GM12864 (cell line): Measurements from ENCODE around the gene NCAM1.

Experiments used
- DNase-seq: peaks from one replicate; pipeline ENCODE4 v3.0.0-alpha.2; 2011; ENCODE audit warnings: low read depth
- H3K4me3 ChIP-seq: 2 replicates; pipeline ENCODE4 v1.5.1; 2011; ENCODE audit warnings: mild to moderate bottlenecking, low read depth, low read length, control low read depth
- TF ChIP-seq, protein P1 (sequence below): IDR thresholded peaks from 2 replicates; pipeline ENCODE4 v1.5.1; 2011; ENCODE audit warnings: low read depth, mild to moderate bottlenecking, moderate library complexity, low read length, control low read depth, inconsistent platforms; ENCODE audit errors: missing control alignments

The NCAM1 gene

DNA sequence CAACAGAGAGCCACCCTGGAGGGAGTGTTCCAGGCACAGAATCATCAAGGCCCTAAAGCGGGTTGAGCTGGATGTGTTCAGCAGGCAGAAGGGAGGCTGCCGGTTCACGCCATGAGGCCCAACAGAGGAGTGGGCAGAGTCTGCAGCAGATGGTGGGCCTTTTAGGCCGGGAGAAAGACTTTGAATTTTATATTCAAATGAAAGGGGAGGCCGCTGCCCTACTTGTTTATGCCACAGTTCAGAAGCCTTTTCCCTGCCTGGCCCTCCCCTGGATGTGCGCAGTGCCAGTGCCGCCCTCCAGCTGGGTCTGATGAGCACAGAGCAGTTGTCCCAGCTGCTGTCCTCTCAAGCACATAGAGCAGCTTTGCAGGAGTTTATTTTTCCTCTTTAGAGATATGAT, 306.3 kb downstream of the NCAM1 start:
- no peak for DNase-seq
- TF ChIP-seq, protein P1, sequence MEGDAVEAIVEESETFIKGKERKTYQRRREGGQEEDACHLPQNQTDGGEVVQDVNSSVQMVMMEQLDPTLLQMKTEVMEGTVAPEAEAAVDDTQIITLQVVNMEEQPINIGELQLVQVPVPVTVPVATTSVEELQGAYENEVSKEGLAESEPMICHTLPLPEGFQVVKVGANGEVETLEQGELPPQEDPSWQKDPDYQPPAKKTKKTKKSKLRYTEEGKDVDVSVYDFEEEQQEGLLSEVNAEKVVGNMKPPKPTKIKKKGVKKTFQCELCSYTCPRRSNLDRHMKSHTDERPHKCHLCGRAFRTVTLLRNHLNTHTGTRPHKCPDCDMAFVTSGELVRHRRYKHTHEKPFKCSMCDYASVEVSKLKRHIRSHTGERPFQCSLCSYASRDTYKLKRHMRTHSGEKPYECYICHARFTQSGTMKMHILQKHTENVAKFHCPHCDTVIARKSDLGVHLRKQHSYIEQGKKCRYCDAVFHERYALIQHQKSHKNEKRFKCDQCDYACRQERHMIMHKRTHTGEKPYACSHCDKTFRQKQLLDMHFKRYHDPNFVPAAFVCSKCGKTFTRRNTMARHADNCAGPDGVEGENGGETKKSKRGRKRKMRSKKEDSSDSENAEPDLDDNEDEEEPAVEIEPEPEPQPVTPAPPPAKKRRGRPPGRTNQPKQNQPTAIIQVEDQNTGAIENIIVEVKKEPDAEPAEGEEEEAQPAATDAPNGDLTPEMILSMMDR, result no peak

DNA sequence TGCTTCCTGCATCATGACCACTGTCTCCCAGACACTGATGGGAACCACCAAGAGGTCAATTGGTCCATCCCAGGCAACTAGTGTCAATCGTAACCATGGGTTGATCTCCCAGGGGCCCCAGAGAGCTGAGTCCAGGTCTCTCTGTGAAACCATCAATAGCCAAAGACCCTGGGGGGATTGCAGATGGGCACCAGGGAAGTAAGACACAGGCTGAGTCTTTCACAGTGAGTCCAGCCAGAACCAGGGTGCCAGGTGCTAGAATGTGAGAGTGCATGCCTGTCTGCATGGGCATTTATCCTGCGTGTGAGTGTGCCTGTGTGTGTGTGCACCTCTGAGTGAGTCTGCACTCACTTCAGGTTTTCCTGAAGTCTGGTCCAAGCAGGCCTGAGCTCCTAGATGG, 307.9 kb downstream of the NCAM1 start:
- no peak overlapping the region for H3K4me3 ChIP-seq
- no peak for DNase-seq
- TF ChIP-seq, protein P1, result no peak

More for the DNA sequence above, 306.3 kb downstream of the NCAM1 start:
- no peak overlapping the region for H3K4me3 ChIP-seq

DNA sequence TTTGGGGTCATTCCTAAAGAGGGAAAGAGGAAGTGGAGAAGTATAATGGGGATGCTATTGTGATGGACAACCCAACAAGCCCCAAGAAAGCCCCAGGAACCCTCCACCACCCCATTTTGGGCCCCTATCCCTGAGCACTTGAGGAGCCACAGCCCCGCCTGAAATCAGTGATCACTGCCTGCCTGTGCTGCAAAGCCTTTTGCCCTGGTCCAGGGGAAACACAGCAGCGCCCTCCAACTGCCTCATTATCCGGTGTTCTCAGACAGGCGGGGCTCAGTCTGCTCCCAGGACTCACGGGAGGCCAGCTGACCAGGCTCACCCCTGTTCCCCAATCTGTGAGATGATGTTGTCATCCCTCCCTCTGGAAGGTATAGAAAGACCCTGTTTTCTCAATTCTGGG, 308.4 kb downstream of the NCAM1 start:
- TF ChIP-seq, protein P1, result no peak

DNA sequence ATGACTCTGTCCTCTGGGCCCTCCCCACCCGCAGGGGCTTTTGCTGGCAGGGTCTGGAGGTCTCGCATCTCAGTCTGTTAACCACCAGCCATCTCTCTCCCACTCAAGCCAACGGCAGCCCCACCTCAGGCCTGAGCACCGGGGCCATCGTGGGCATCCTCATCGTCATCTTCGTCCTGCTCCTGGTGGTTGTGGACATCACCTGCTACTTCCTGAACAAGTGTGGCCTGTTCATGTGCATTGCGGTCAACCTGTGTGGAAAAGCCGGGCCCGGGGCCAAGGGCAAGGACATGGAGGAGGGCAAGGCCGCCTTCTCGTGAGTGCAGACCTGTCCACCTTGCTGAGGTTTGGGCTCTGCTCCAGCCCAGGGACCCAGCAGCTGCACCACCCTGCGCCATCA, 308.9 kb downstream of the NCAM1 start:
- no peak for DNase-seq
- TF ChIP-seq, protein P1, result no peak
- no peak overlapping the region for H3K4me3 ChIP-seq

More for the DNA sequence above, 308.4 kb downstream of the NCAM1 start:
- no peak overlapping the region for H3K4me3 ChIP-seq
- DNase-seq, result no peak

DNA sequence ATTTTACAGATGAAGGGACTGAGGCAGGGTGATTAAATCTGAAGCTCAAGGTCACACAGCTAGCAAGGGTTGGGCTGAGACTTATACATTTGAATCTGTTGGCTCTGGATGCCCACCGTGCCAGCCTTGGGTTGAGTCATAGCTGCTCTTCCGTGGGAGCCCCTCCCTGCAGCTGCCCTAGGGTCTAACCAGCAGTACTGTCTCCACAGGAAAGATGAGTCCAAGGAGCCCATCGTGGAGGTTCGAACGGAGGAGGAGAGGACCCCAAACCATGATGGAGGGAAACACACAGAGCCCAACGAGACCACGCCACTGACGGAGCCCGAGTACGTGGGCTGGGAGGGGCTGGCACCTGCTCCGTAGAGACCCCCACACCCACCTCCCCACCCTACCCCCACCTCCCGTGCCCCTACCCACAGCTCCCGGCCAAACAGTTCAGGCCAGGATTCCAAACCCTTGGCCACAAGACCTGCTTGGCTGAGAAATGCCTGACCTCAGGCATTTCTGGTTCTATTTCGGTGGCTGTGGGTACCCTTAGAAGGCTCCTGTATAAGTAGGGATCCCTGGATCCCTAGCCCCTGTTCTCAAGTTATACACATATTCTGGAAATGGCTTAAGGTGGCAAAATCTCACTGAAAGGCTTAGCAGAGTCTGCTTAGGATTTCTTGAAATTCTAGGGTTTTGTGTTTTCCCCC, 310.5 kb downstream of the NCAM1 start:
- TF ChIP-seq, protein P1, result no peak
- no peak overlapping the region for H3K4me3 ChIP-seq
- DNase-seq, result no peak

DNA sequence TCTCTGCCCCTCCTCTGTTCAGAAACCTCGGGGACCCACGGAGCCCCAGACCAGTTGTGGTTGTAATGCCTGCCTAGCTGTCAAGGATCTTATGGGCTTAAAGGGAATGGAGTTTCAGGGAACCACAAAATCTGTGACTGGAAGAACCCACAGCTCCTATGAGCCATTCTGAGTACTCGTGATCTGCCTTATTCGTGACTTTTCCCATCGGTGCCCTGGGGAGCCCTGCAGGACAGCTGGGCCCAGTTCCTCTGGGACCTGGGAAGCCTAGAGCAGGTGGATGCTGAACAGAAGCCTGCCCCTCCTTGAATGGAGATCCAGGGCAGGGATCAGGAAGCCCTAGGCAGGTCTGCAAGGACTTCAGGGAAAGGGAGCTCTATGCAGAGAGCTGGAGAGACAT, 311.1 kb downstream of the NCAM1 start:
- no peak overlapping the region for H3K4me3 ChIP-seq
- DNase-seq, result no peak
- TF ChIP-seq, protein P1, result no peak

DNA sequence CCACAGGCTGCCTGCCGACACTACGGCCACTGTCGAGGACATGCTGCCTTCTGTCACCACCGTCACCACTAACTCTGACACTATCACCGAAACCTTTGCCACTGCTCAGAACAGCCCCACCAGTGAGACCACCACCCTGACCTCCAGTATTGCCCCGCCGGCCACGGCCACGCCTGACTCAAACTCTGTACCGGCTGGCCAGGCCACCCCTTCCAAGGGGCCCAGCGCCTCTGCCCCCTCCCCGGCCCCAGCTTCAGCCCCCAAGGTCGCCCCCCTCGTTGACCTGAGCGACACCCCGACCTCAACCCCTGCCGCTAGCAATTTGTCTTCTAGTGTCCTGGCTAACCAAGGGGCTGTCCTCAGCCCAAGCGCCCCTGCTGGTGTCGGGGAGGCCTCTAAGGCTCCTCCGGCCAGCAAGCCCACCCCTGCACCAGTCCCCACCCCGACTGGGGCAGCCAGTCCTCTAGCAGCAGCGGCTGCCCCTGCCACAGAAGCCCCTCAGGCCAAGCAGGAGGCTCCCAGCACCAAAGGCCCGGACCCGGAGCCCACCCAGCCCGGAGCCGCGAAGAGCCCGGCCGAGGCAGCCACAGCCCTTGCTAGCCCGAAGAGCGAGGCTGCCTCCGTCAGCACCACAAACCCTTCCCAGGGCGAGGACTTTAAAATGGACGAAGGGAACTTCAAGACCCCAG, 311.9 kb downstream of the NCAM1 start:
- DNase-seq, result no peak
- no peak overlapping the region for H3K4me3 ChIP-seq
- TF ChIP-seq, protein P1, result no peak
